GM12878 (cell line): Measurements from ENCODE around the gene MYO10. TPM values are rescaled to one million over a fixed set of nuclear protein-coding genes. Genes with fewer than 3 reads are reported as not detected.

Experiments
- ATAC-seq: fragments of 200-7000 bp; cut with Tn5 transposase; 3 replicates; pipeline ENCODE4 v1.9.1; 2020; ENCODE audit warnings: mild to moderate bottlenecking, moderate library complexity
- BruUV-seq: library from RNA; stranded (reverse); fragments of 400-500 nt; replicated peaks from 2 replicates; lab custom pipeline; 2021; lab: Mats Ljungman, UMichigan
- CTCF ChIA-PET: fragments of 300-600 bp; sonication (Branson Sonifier 250); formaldehyde crosslinking; extraction: SDS; loops from one replicate; lab custom pipeline; 2021; ENCODE audit warnings: inconsistent platforms; lab: Yijun Ruan, JAX
- POLR2A ChIA-PET: fragments of 350-600 bp; formaldehyde crosslinking; extraction: SDS; loops from one replicate; lab custom pipeline; 2021; ENCODE audit warnings: inconsistent platforms; lab: Charles Lee
- RAD21 ChIA-PET: fragments of 300-600 bp; sonication (Branson Sonifier 250); formaldehyde crosslinking; loops from one replicate; lab custom pipeline; 2023; ENCODE audit warnings: antibody characterized with exemption; ENCODE audit not compliant: unreplicated experiment; lab: Charles Lee
- SMC1A ChIA-PET: fragments of 300-600 bp; sonication (Branson Sonifier 250); formaldehyde crosslinking; loops from one replicate; lab custom pipeline; 2023; ENCODE audit not compliant: unreplicated experiment, uncharacterized antibody; lab: Charles Lee
- DNase-seq: peaks from one replicate; pipeline ENCODE4 v3.0.0-alpha.2; 2011; ENCODE audit warnings: low read depth, low spot score
- FAIRE-seq: peaks from 3 replicates; lab custom pipeline; 2011; peaks lifted over from hg19 to GRCh38; lab: Jason Lieb, UNC
- H2AFZ ChIP-seq: 2 replicates; pipeline ENCODE4 v1.6.0; 2011; ENCODE audit warnings: low read depth, low read length, control low read depth; ENCODE audit not compliant: control insufficient read depth
- H3K27ac ChIP-seq: 2 replicates; pipeline ENCODE4 v1.5.1; 2011; ENCODE audit warnings: control low read depth; ENCODE audit not compliant: control insufficient read depth, insufficient read depth
- H3K27me3 ChIP-seq, 2 experiments: replicated peaks in 1 of 2; 2 replicates each; pipeline versions ENCODE4 v1.6.0 to v1.6.1; 2011; ENCODE audit warnings: low read length in 1 of 2; ENCODE audit not compliant: control insufficient read depth in 2 of 2, insufficient read depth in 2 of 2
- H3K36me3 ChIP-seq, 2 experiments: 2 replicates each; pipeline ENCODE4 v1.5.1; 2011; ENCODE audit warnings: low read length in 1 of 2; ENCODE audit not compliant: control insufficient read depth in 2 of 2, insufficient read depth in 2 of 2
- H3K4me1 ChIP-seq: 2 replicates; pipeline ENCODE4 v1.6.1; 2011; ENCODE audit warnings: mild to moderate bottlenecking, low read length, moderate library complexity, mixed read lengths; ENCODE audit not compliant: control insufficient read depth, insufficient read depth
- H3K4me2 ChIP-seq: 2 replicates; pipeline ENCODE4 v1.6.0; 2011; ENCODE audit warnings: control low read depth; ENCODE audit not compliant: control insufficient read depth, insufficient read depth
- H3K4me3 ChIP-seq: fragments of 200-600 bp; sonication (generic); 2 replicates; pipeline ENCODE4 v1.5.1; 2016
- H3K79me2 ChIP-seq: 2 replicates; pipeline ENCODE4 v1.6.0; 2011; ENCODE audit warnings: low read length; ENCODE audit not compliant: control insufficient read depth, insufficient read depth
- H3K9ac ChIP-seq: 2 replicates; pipeline ENCODE4 v1.8.0; 2011; ENCODE audit warnings: low read length, control low read depth, mixed read lengths; ENCODE audit not compliant: control insufficient read depth, insufficient read depth
- H3K9me3 ChIP-seq: replicated peaks from 3 replicates; pipeline ENCODE4 v1.5.1; 2011; ENCODE audit warnings: mild to moderate bottlenecking, low read length; ENCODE audit not compliant: control insufficient read depth, insufficient read depth
- H4K20me1 ChIP-seq: 2 replicates; pipeline ENCODE4 v1.6.0; 2011; ENCODE audit not compliant: control insufficient read depth, insufficient read depth
- BRCA1 ChIP-seq: IDR thresholded peaks from 2 replicates; pipeline ENCODE4 v1.6.1; 2011; ENCODE audit warnings: low read depth, low read length, improper control_type of control experiment
- CEBPZ ChIP-seq: fragments of 150-350 bp; IDR thresholded peaks from 2 replicates; pipeline ENCODE4 v1.6.1; 2016; ENCODE audit warnings: low read depth, low read length
- CREB1 ChIP-seq: IDR thresholded peaks from 2 replicates; pipeline ENCODE4 v1.6.1; 2012; ENCODE audit warnings: low read depth, mild to moderate bottlenecking, inconsistent platforms
- ETV6 ChIP-seq, 2 experiments: fragments of 450-650 bp in 1 of 2; IDR thresholded peaks in 1 of 2; conservative IDR thresholded peaks in 1 of 2; 2 replicates each; pipeline ENCODE4 v1.6.1; 2014; ENCODE audit warnings: antibody characterized with exemption in 1 of 2, borderline replicate concordance in 1 of 2, low read depth in 1 of 2, mild to moderate bottlenecking in 1 of 2, moderate library complexity in 1 of 2
- IRF4 ChIP-seq: IDR thresholded peaks from 2 replicates; pipeline ENCODE4 v1.6.1; 2011; ENCODE audit warnings: low read depth, low read length
- MEF2B ChIP-seq: fragments of 450-650 bp; IDR thresholded peaks from 2 replicates; pipeline ENCODE4 v1.6.1; 2018; ENCODE audit warnings: mild to moderate bottlenecking, moderate library complexity; ENCODE audit not compliant: partially characterized antibody, poor library complexity, severe bottlenecking
- PBX3 ChIP-seq: IDR thresholded peaks from 2 replicates; pipeline ENCODE4 v1.6.1; 2011; ENCODE audit warnings: mild to moderate bottlenecking, low read depth, low read length, moderate library complexity; ENCODE audit not compliant: insufficient replicate concordance
- PRDM15 ChIP-seq: fragments of 450-650 bp; formaldehyde crosslinking; IDR thresholded peaks from 2 replicates; pipeline ENCODE4 v1.4.0; 2020; ENCODE audit warnings: mild to moderate bottlenecking, moderate library complexity
- RB1 ChIP-seq: fragments of 450-650 bp; formaldehyde crosslinking; IDR thresholded peaks from 2 replicates; pipeline ENCODE4 v1.6.1; 2017; ENCODE audit warnings: mild to moderate bottlenecking, borderline replicate concordance
- RUNX3 ChIP-seq: IDR thresholded peaks from 2 replicates; pipeline ENCODE4 v1.6.1; 2012; ENCODE audit warnings: low read length, inconsistent platforms
- SIX5 ChIP-seq: IDR thresholded peaks from 2 replicates; pipeline ENCODE4 v1.6.1; 2011; ENCODE audit warnings: mild to moderate bottlenecking, low read depth, low read length, moderate library complexity; ENCODE audit not compliant: severe bottlenecking
- SREBF2 ChIP-seq: IDR thresholded peaks from 2 replicates; pipeline ENCODE4 v1.6.1; 2012; ENCODE audit warnings: mild to moderate bottlenecking, low read length
- TBL1XR1 ChIP-seq: IDR thresholded peaks from 2 replicates; pipeline ENCODE4 v1.6.1; 2012; ENCODE audit warnings: low read depth, low read length, improper control_type of control experiment
- WGBS: methylation state at CpG from one replicate; pipeline ENCODE4 v1.1.6; 2016; ENCODE audit warnings: low lambda C conversion rate; ENCODE audit not compliant: insufficient replicate concordance, insufficient coverage; ENCODE audit errors: missing lambda C conversion rate; 5-methylcytosine and 5-hydroxymethylcytosine counted together
- in situ Hi-C: fragments of 300-500 bp; cut with MboI; formaldehyde crosslinking; loops from 9 replicates; pipeline ENCODE4 v1.14.3; 2018; ENCODE audit warnings: mixed read lengths
- intact Hi-C: fragments of 100-400 bp; cut with micrococcal nuclease; formaldehyde crosslinking; loops from one replicate; pipeline ENCODE4 v1.14.2; 2022; ENCODE audit not compliant: unreplicated experiment
- polyA plus RNA-seq, 11 experiments: library from polyadenylated mRNA; depleted of rRNA in 4 of 11; unstranded in 6 of 11; stranded (reverse) in 5 of 11; fragments of >200 nt; fragmentation: Nextera tagmentation in 4 of 11; fragmentation: Illumina TruSeq in 1 of 11; extraction: Ambion mirVana in 4 of 11; extraction: Trizol in 1 of 11; gene quantifications; 1 replicate in 1 of 11; 2 replicates in 10 of 11; pipeline versions ENCODE4 v1.2.1 to v1.2.3, GENCODE V29; 2011 to 2016; ENCODE audit warnings: inconsistent platforms in 2 of 11, missing spikeins in 2 of 11, low read depth in 1 of 11
- total RNA-seq, 4 experiments: library from RNA; depleted of rRNA in 3 of 4; stranded (reverse); fragments of >200 nt in 3 of 4; fragmentation: Illumina TruSeq in 1 of 4; extraction: Trizol in 1 of 4; gene quantifications; 2 replicates each; pipeline versions ENCODE4 v1.2.1 to v1.2.3, GENCODE V29; 2013 to 2021
- TF ChIP-seq, protein P1 (sequence below): IDR thresholded peaks from 2 replicates; pipeline ENCODE4 v1.6.1; 2011; ENCODE audit warnings: low read depth, mild to moderate bottlenecking, low read length, moderate library complexity, borderline replicate concordance; ENCODE audit errors: extremely low read depth

Gene MYO10
- total and polyA plus RNA-seq, 10 of the 15 experiments (the other 5 are each of a cell fraction or from before 2014, with no cell fraction given), result 0.02 to 0.77 (median 0.17) TPM

DNA sequence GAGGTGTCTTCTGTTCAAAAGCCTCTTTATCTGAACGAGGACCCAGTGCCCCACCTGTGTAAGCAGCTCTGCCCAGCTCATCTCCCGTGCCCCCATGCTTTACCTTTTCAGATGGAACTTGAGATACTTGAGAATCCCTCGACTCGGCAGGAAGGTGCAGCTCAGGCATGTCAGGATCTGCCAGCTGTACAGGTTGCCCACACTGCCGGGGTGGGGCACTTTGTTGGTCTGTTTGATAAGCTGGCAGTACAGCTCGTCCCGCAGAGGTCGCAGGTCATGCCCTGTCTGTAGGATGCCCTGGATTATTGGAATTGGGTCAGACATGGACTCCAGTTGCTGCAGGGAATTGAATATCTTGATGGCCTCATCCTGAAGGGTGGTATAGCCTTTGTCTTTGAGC lies 261.3 kb downstream of the MYO10 start:
- no peak for FAIRE-seq
- TF ChIP-seq SREBF2 (no peak), TBL1XR1 (no peak), CEBPZ (no peak), IRF4 (no peak), ETV6 (conservative IDR thresholded peaks at IDR 0.05 in 1 of 2, IDR thresholded peaks at IDR 0.05 in 1 of 2; ENCODE audit: borderline replicate concordance in 1 of 2, low read depth in 1 of 2) (no peak), MEF2B (no peak), SIX5 (no peak), RB1 (no peak), PBX3 (no peak), BRCA1 (no peak), RUNX3 (no peak), CREB1 (no peak), PRDM15 (CRISPR knock-in tag) (no peak)
- TF ChIP-seq, protein P1, sequence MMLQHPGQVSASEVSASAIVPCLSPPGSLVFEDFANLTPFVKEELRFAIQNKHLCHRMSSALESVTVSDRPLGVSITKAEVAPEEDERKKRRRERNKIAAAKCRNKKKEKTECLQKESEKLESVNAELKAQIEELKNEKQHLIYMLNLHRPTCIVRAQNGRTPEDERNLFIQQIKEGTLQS, result no peak

More for the DNA sequence above, 261.3 kb downstream of the MYO10 start:
- POLR2A ChIA-PET, result no interaction called here
- BruUV-seq, result no TSS peak
- no peak overlapping the region for H3K27ac ChIP-seq
- RAD21 ChIA-PET, result no interaction called here
- no peak for ATAC-seq
- no peaks in the 10 kb centered on the region for H3K9me3 ChIP-seq
- H2AFZ ChIP-seq, result no peak overlapping the region
- H3K27me3 ChIP-seq, result no peaks in the 10 kb centered on the region
- H3K9ac ChIP-seq, result no peak overlapping the region
- 42% methylated on average over 8 of the region's 8 CpGs for WGBS
- no peaks in the 10 kb centered on the region for H3K36me3 ChIP-seq
- H3K4me3 ChIP-seq, result no peak overlapping the region
- CTCF ChIA-PET, result interaction anchor here (1.6 kb wide), 1 partner anchor 15 kb away, joined by 4 read pairs; no protein-coding TSS in a partner anchor
- no peaks in the 10 kb centered on the region for H3K4me1 ChIP-seq
- intact Hi-C loops (no loop called here), in situ Hi-C loops (no loop called here)
- no peaks in the 10 kb centered on the region for H3K79me2 ChIP-seq
- no peak for DNase-seq
- H4K20me1 ChIP-seq, result no peaks in the 10 kb centered on the region
- no peak overlapping the region for H3K4me2 ChIP-seq
- SMC1A ChIA-PET, result no interaction called here
